HUES48 (cell line): Measurements from ENCODE around the gene UCMA.
"Not testable (repeated sequence)": the region's sequence is repeated elsewhere in the genome, so short reads cannot be mapped to it uniquely, and the experiment has no call there.

Experiments
- H3K27ac ChIP-seq: one replicate; pipeline ENCODE4 v1.7.0; 2013; ENCODE audit warnings: low read depth, low read length, inconsistent platforms
- H3K27me3 ChIP-seq: 2 replicates; pipeline ENCODE4 v1.6.1; 2013; ENCODE audit warnings: mild to moderate bottlenecking, low read length; ENCODE audit not compliant: control insufficient read depth, insufficient read depth
- H3K36me3 ChIP-seq: 2 replicates; pipeline ENCODE4 v1.6.1; 2013; ENCODE audit warnings: low read length; ENCODE audit not compliant: control insufficient read depth, insufficient read depth
- H3K4me1 ChIP-seq: 2 replicates; pipeline ENCODE4 v1.6.1; 2013; ENCODE audit warnings: mild to moderate bottlenecking, low read length; ENCODE audit not compliant: control insufficient read depth, insufficient read depth
- H3K4me3 ChIP-seq: 2 replicates; pipeline ENCODE4 v1.5.1; 2013; ENCODE audit warnings: mild to moderate bottlenecking, low read depth, low read length
- H3K9ac ChIP-seq: 2 replicates; pipeline ENCODE4 v1.6.1; 2013; ENCODE audit warnings: mild to moderate bottlenecking, low read depth, low read length, moderate library complexity
- H3K9me3 ChIP-seq: 2 replicates; pipeline ENCODE4 v1.6.1; 2013; ENCODE audit warnings: low read length; ENCODE audit not compliant: control insufficient read depth, insufficient read depth

UCMA gene

GRCh38 chr10:13257621-13258140 is 23.5 kb upstream of the UCMA start:
- no peak overlapping the region for H3K9ac ChIP-seq
- H3K27ac ChIP-seq = no peak overlapping the region
- H3K4me1 ChIP-seq = no peaks in the 10 kb centered on the region
- no peaks in the 10 kb centered on the region for H3K36me3 ChIP-seq
- H3K27me3 ChIP-seq = no peaks in the 10 kb centered on the region
- no peaks in the 10 kb centered on the region for H3K9me3 ChIP-seq
- no peak overlapping the region for H3K4me3 ChIP-seq

GRCh38 chr10:13256627-13257026 is 22.5 kb upstream of the UCMA start:
- Histone ChIP-seq H3K4me3 (no peak overlapping the region), H3K36me3 (no peaks in the 10 kb centered on the region), H3K4me1 (no peaks in the 10 kb centered on the region)

GRCh38 chr10:13253726-13254125 is 19.6 kb upstream of the UCMA start:
- Histone ChIP-seq H3K27ac (no peak overlapping the region), H3K4me3 (no peak overlapping the region), H3K9ac (no peak overlapping the region), H3K4me1 (no peaks in the 10 kb centered on the region), H3K27me3 (no peaks in the 10 kb centered on the region), H3K36me3 (no peaks in the 10 kb centered on the region), H3K9me3 (no peaks in the 10 kb centered on the region)

More at GRCh38 chr10:13256627-13257026, 22.5 kb upstream of the UCMA start:
- Histone ChIP-seq H3K9ac (no peak overlapping the region), H3K27me3 (no peaks in the 10 kb centered on the region), H3K27ac (no peak overlapping the region), H3K9me3 (no peaks in the 10 kb centered on the region)

GRCh38 chr10:13247784-13248183 is 13.6 kb upstream of the UCMA start:
- no peaks in the 10 kb centered on the region for H3K4me1 ChIP-seq
- no peaks in the 10 kb centered on the region for H3K27me3 ChIP-seq
- no peaks in the 10 kb centered on the region for H3K36me3 ChIP-seq
- H3K9ac ChIP-seq = no peak overlapping the region
- H3K27ac ChIP-seq = no peak overlapping the region
- no peak overlapping the region for H3K4me3 ChIP-seq
- H3K9me3 ChIP-seq = no peaks in the 10 kb centered on the region

- H3K4me3 ChIP-seq = no peak overlapping the region
- no peaks in the 10 kb centered on the region for H3K36me3 ChIP-seq
- no peak overlapping the region for H3K9ac ChIP-seq
- no peaks in the 10 kb centered on the region for H3K27me3 ChIP-seq
- H3K27ac ChIP-seq = no peak overlapping the region
- no peaks in the 10 kb centered on the region for H3K4me1 ChIP-seq
- no peaks in the 10 kb centered on the region for H3K9me3 ChIP-seq
Observed at GRCh38 chr10:13247246-13247645, 13.1 kb upstream of the UCMA start.

- not testable (repeated sequence) for H3K36me3 ChIP-seq, H3K9me3 ChIP-seq, H3K9ac ChIP-seq, H3K4me3 ChIP-seq, H3K4me1 ChIP-seq, H3K27me3 ChIP-seq, H3K27ac ChIP-seq
Observed at GRCh38 chr10:13242260-13242659, 8.1 kb upstream of the UCMA start.

- Histone ChIP-seq H3K27me3 (no peaks in the 10 kb centered on the region), H3K4me1 (no peaks in the 10 kb centered on the region), H3K27ac (no peak overlapping the region), H3K36me3 (no peaks in the 10 kb centered on the region), H3K9me3 (no peaks in the 10 kb centered on the region), H3K9ac (no peak overlapping the region), H3K4me3 (no peak overlapping the region)
Observed at GRCh38 chr10:13241613-13242012, 7.4 kb upstream of the UCMA start.

- Histone ChIP-seq H3K9ac (no peak overlapping the region), H3K27me3 (no peaks in the 10 kb centered on the region), H3K4me1 (no peaks in the 10 kb centered on the region), H3K36me3 (no peaks in the 10 kb centered on the region), H3K9me3 (no peaks in the 10 kb centered on the region), H3K4me3 (no peak overlapping the region), H3K27ac (no peak overlapping the region)
Observed at GRCh38 chr10:13239923-13240322, 5.7 kb upstream of the UCMA start.

GRCh38 chr10:13238271-13239077 is 4.3 kb upstream of the UCMA start:
- Histone ChIP-seq H3K4me1 (peaks cover 11% of the 10 kb centered on the region), H3K9me3 (no peaks in the 10 kb centered on the region)

GRCh38 chr10:13236638-13237037 is 2.5 kb upstream of the UCMA start:
- Histone ChIP-seq H3K4me3 (no peak overlapping the region), H3K36me3 (no peaks in the 10 kb centered on the region), H3K9ac (no peak overlapping the region), H3K27ac (no peak overlapping the region), H3K27me3 (no peaks in the 10 kb centered on the region), H3K9me3 (no peaks in the 10 kb centered on the region), H3K4me1 (peaks cover 17% of the 10 kb centered on the region)

More at GRCh38 chr10:13238271-13239077, 4.3 kb upstream of the UCMA start:
- no peaks in the 10 kb centered on the region for H3K27me3 ChIP-seq
- H3K4me3 ChIP-seq = no peak overlapping the region
- H3K9ac ChIP-seq = no peak overlapping the region
- H3K36me3 ChIP-seq = no peaks in the 10 kb centered on the region
- H3K27ac ChIP-seq = no peak overlapping the region

- peaks cover 17% of the 10 kb centered on the region for H3K4me1 ChIP-seq
- H3K9me3 ChIP-seq, H3K9ac ChIP-seq, H3K27me3 ChIP-seq, H3K27ac ChIP-seq, H3K36me3 ChIP-seq, H3K4me3 ChIP-seq: not testable (repeated sequence)
Observed at GRCh38 chr10:13234736-13235135, 562 bp upstream of the UCMA start.
